GM12891 (cell line): ENCODE data around the gene IKZF1.
A peak's percentile ranks its signal among the peaks of the same experiment; 100 is the strongest.

Experiments used
- DNase-seq: peaks from one replicate; pipeline ENCODE4 v3.0.0; 2011; ENCODE audit warnings: low spot score; ENCODE audit not compliant: insufficient read length
- FAIRE-seq: peaks from 2 replicates; lab custom pipeline; 2011; peaks lifted over from hg19 to GRCh38; lab: Jason Lieb, UNC
- PAX5 ChIP-seq: IDR thresholded peaks from 2 replicates; pipeline ENCODE4 v1.6.1; 2011; ENCODE audit warnings: low read length, moderate library complexity, mild to moderate bottlenecking; ENCODE audit not compliant: insufficient read depth, severe bottlenecking
- POLR2A ChIP-seq: IDR thresholded peaks from 2 replicates; pipeline ENCODE4 v1.6.1; 2011; ENCODE audit warnings: low read depth, low read length, control low read depth
- POLR2AphosphoS5 ChIP-seq: IDR thresholded peaks from 2 replicates; pipeline ENCODE4 v1.6.1; 2011; ENCODE audit warnings: low read depth, low read length, control low read depth
- POU2F2 ChIP-seq: IDR thresholded peaks from 2 replicates; pipeline ENCODE4 v1.6.1; 2011; ENCODE audit warnings: low read depth, mild to moderate bottlenecking, control low read depth, low read length, moderate library complexity
- SPI1 ChIP-seq: IDR thresholded peaks from 2 replicates; pipeline ENCODE4 v1.6.1; 2011; ENCODE audit warnings: low read depth, low read length, control low read depth
- TAF1 ChIP-seq: IDR thresholded peaks from 2 replicates; pipeline ENCODE4 v1.6.1; 2011; ENCODE audit warnings: low read depth, low read length, control low read depth

IKZF1 gene

GRCh38 chr7:50353201-50353600, 48.7 kb downstream of the IKZF1 start:
- DNase-seq (no peak), FAIRE-seq (peak; percentile 20)
- TF ChIP-seq TAF1 = no peak
- no peak for TF ChIP-seq PAX5
- no peak for TF ChIP-seq POLR2AphosphoS5
- TF ChIP-seq POU2F2 = no peak
- no peak for TF ChIP-seq SPI1
- TF ChIP-seq POLR2A = no peak

GRCh38 chr7:50353894-50354595, 49.5 kb downstream of the IKZF1 start:
- TF ChIP-seq POU2F2 (no peak), SPI1 (no peak), PAX5 (no peak), TAF1 (no peak), POLR2AphosphoS5 (no peak), POLR2A (no peak)
- FAIRE-seq (no peak), DNase-seq (no peak)

- no peak for TF ChIP-seq POLR2AphosphoS5
- TF ChIP-seq POLR2A = no peak
- TF ChIP-seq TAF1 = no peak
- TF ChIP-seq SPI1 = no peak
- no peak for TF ChIP-seq PAX5
- TF ChIP-seq POU2F2 = no peak
- no peak for FAIRE-seq
Observed at GRCh38 chr7:50355817-50356178, 51.3 kb downstream of the IKZF1 start.

GRCh38 chr7:50356212-50356944, 51.9 kb downstream of the IKZF1 start:
- peak; percentile 78 for FAIRE-seq
- TF ChIP-seq POU2F2 (no peak), TAF1 (no peak), POLR2A (no peak), SPI1 (no peak), PAX5 (no peak), POLR2AphosphoS5 (no peak)
- DNase-seq = no peak

More at GRCh38 chr7:50355817-50356178, 51.3 kb downstream of the IKZF1 start:
- DNase-seq = no peak

- DNase-seq (no peak), FAIRE-seq (no peak)
- no peak for TF ChIP-seq POU2F2
- TF ChIP-seq TAF1 = no peak
- TF ChIP-seq SPI1 = no peak
- TF ChIP-seq POLR2A = no peak
- no peak for TF ChIP-seq POLR2AphosphoS5
- no peak for TF ChIP-seq PAX5
Observed at GRCh38 chr7:50356945-50357268, 52.4 kb downstream of the IKZF1 start.

GRCh38 chr7:50357426-50357825, 52.9 kb downstream of the IKZF1 start:
- no peak for FAIRE-seq
- TF ChIP-seq POLR2A (no peak), PAX5 (no peak), POLR2AphosphoS5 (no peak), SPI1 (no peak)
- no peak for DNase-seq

- DNase-seq (no peak), FAIRE-seq (no peak)
- TF ChIP-seq POLR2A (no peak), POU2F2 (no peak), TAF1 (no peak), SPI1 (no peak), POLR2AphosphoS5 (no peak), PAX5 (no peak)
Observed at GRCh38 chr7:50358041-50358705, 53.7 kb downstream of the IKZF1 start.

- TF ChIP-seq POU2F2 (no peak), POLR2A (no peak), TAF1 (no peak), SPI1 (no peak), PAX5 (no peak), POLR2AphosphoS5 (no peak)
- no peak for DNase-seq
- no peak for FAIRE-seq
Observed at GRCh38 chr7:50358779-50359178, 54.3 kb downstream of the IKZF1 start.
